ENCODE results near the gene ZMYM4.
A peak's percentile ranks its signal among the peaks of the same experiment; 100 is the strongest.

The ZMYM4 gene

GRCh38 chr1:35278886-35279554 is 10.5 kb downstream of the ZMYM4 start:
- no peak for DNase-seq

DNA sequence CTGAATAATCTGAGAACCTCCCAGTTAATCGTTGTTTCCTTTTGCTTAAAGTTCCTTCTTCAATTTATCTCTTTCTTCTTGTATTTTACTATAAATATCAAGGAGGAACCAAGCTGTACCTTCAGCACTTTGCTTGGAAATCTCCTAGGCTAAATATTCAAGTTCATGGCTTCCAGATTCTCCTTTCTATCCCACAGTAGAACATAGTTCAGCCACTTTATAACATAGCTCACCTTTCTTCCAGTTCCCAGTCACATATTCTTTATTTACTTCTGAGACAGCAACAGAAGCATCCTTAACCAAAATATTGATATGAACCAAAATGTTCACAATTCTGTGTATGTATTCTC is 11.0 kb downstream of the ZMYM4 start:
- DNase-seq = no peak

DNA sequence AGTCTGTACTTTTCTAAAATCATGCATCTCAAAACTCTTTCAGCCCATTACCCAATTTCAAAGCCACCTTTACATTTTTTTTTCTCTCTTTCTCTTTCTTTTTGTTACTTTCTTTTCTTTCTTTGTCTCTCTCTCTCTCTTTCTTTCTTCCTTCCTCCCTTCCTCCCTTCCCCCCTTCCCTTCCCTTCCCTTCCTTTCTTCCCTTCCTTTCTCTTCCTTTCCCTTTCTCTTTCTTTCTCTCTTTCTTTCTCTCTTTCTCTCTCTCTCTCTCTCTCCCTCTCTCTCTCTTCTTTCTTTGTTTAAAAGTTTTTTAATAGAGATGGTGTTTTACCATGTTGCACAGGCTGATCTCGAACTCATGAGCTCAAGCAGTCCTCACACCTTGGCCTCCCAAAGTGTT is 11.5 kb downstream of the ZMYM4 start:
- no peak for DNase-seq

DNA sequence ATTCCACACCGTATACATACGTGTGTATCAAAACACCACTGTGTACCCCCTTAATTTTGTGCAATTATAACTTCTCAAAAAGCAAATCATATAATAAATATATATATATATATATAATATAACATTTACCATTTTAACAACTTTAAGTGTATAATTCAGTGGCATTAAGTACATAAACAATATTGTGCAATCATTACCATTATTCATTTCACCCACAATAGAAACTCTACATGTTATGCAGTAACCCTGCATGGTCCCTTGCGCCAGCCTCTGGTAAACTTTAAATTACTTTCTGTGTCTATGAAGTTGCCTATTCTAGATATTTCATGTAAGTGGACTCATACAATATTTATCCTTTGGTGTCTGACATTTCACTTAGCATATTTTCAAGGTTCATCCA is 13.1 kb downstream of the ZMYM4 start:
- no peak for DNase-seq

GRCh38 chr1:35282172-35282571 is 13.7 kb downstream of the ZMYM4 start:
- no peak for DNase-seq

- no peak for DNase-seq
Measured at GRCh38 chr1:35284852-35285251, 16.3 kb downstream of the ZMYM4 start.

DNA sequence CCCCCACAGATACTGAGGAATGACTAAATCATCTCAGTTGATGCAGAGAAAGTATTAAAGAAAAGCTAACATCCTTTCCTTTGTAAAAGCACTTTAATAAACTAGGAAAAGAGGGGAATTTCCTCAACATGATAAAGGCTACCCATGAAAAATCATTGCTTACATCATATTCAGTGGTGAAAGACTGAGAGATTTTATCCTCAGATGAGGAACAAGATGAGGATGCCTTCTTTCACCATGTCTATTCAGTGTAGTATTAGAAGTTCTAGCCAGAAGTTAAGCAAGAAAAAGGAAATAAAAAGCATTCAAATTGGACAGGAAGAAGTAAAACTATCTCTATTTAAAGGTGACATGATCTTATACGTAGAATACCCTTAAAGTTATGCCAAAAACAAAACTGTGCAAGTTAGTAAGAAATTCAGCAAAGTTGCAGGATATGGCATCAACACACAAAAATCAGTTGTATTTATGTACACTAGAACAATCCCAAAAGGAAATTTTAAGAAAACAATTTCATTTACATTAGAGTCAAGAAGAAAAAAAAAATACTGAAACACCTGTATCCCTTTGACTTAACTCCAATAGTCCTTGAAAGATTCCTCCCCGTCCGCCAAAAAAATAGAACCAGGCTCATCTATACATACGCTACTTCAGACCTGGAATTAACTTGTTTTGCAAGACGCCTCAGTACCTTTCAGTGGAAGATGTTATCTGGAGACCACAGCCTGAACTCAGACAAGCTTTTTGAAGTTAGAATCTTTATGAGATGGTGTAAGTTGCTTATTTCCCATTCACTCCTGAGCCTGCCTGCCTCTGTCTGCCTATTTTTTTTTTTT is 17.5 kb downstream of the ZMYM4 start:
- peak; percentile 28 for DNase-seq

GRCh38 chr1:35287807-35288640 is 19.5 kb downstream of the ZMYM4 start:
- DNase-seq = no peak

DNA sequence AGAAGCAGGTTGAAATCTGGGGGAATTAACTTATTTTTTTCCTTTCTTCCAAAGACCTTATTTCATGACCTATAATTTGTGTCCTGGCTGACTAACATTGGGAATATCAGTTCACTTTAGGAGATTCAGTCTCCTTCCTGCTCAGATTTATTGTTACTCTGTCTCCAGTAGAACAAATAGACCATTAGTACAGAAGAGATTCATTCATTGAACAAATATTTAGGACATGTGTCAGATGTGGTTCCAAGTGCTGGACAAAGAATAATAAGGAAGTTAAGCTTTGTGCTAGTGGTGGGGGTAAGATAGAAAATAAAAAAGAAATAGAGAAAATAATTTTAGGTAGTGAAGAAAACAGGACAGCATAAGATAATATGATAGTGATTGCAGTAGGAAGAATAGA is 20.3 kb downstream of the ZMYM4 start:
- no peak for DNase-seq

- DNase-seq = no peak
Measured at GRCh38 chr1:35290452-35290851, 21.9 kb downstream of the ZMYM4 start.

- no peak for DNase-seq
Measured at GRCh38 chr1:35294809-35295208, 26.3 kb downstream of the ZMYM4 start.

DNA sequence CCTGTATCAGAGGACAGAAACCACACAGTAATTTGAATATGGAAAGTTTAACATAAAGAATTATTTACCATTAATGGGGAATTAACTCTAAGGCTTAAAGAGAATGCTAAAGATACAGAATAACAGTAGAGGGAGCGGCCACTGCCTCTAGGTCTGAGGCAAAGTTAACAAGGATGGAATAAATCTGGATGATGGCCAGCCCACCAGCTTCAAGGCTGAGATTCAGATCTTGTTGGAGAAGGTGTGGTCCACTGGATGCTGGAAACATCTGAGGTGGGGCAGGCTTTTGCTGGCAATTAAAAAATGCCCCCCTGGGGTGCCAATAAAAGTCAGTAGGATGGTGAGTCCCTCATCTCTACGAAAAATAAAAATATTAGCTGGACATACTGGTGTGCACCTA is 29.4 kb downstream of the ZMYM4 start:
- no peak for DNase-seq

DNA sequence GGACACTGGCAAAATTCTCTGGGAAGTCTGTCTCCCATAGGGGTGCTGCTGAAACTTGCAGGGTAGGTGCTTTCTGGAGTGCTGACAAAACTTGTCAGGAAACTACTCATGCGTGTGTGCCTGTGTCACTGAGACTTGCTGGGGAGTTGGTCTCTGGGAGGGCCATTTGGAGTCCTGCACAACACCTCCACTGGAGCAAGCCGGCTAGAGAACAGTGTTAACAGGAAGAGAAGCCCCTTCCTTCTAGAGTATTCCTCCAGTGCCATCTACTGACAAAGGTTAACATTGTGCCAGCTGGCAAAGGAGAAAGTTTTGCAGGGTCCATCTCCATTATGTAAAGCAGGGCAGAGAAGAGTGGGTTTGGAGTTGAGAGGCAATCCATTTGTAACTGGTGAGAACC is 30.0 kb downstream of the ZMYM4 start:
- peak; percentile 65 for DNase-seq

DNA sequence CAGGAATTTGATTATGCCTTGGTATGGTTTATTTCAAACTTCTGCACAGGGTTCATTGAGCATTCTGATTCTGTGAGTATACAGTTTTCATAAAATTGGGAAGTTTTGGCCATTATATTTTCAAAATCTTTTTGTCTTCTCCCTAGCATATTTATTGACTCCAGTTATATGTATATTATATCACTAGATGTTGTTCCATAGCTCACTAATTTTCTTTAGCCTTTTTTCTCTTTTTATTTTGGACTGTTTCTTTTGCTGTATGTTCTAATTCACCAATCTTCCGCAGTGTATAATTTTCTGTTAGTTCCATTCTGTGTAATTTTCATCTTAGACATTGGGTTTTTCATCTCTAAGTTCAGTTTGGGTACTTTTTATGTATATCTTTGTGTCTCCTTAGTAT is 31.9 kb downstream of the ZMYM4 start:
- DNase-seq = no peak

DNA sequence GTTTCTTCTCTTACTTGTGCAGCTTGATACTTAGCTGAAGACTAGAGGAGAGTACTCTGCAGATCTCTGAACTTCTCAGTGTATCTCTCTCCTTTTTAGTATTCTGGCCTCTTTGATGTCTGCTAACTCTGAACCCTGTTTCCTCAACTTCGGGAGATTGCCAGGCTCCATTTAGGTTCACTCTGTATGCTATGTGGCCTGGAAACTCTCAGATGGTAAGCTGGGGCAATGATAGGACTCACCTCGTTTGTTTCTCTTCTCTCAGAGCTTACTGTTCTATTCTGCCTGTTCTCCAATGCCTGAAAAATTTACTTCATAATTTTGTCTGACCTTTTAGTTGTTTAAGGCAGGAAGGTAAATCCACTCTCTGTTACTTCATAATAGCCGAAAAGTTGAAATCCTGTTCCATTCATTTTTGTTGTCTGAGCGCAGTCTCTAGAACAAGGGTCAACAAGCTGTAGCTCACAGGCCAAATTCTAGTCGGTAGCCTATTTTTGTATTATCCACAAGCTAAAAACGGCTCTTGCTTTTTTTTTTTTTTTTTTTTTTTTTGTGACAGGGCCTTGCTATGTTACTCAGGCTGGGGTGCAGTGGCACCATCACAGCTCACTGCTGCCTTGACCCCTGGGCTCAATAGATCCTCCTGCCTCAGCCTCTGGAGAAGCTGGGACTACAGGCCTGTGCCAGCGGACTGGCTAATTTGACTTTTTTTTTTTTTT is 33.3 kb downstream of the ZMYM4 start:
- DNase-seq = no peak

GRCh38 chr1:35305383-35305782 is 36.9 kb downstream of the ZMYM4 start:
- DNase-seq = no peak

DNA sequence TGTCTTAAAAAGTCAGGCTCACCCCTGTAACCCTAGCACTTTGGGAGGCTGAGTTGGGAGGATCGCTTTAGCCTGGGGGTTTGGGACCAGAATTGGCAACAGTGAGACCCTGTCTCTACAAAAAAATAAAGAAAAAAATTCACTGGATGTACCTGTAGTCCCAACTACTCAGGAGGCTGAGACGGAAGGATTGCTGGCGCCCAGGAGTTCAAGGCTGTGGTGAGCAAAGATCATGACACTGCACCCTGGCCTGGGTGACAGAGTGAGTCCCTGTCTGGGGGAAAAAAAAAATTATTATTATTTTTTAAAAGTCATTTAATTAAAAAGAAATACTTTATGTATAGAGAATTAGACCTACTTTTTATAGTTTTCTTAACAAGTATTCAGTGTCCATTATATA is 47.1 kb downstream of the ZMYM4 start:
- no peak for DNase-seq

- DNase-seq = no peak
Measured at GRCh38 chr1:35316264-35316663, 47.8 kb downstream of the ZMYM4 start.

DNA sequence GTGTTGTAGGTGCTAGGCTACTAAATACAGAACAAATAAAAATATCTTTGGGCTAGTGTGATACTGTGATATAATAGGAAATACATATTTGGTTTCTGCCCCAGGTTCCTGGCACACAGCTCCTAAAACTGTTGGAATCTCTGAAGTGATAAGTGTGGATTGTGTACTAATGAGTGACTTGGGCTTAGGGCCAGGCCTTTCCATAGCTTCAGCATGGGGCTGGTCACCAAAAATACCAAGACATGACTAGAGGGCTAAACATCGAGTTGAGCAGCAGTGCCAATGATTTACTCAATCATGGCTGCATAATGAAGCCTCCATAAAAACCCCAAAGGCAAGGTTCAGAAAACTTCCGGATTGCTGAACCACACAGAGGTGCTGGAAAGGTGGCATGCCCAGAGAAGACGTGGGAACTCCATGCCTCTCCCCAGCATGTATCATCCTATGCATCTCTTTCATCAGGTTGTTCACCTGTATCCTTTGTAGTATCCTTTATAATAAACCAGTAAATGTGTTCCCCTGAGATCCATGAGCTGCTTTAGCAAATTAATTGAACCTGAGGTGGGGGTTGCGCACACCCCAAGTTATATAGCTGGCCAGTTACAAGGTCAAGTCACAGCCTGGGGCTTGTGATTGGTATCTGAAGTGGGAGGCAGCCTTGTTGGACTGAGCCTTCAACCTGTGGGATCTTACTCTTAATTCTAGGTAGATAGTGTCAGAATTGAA is 51.6 kb downstream of the ZMYM4 start:
- DNase-seq = no peak

GRCh38 chr1:35320937-35321336 is 52.4 kb downstream of the ZMYM4 start:
- DNase-seq = no peak

DNA sequence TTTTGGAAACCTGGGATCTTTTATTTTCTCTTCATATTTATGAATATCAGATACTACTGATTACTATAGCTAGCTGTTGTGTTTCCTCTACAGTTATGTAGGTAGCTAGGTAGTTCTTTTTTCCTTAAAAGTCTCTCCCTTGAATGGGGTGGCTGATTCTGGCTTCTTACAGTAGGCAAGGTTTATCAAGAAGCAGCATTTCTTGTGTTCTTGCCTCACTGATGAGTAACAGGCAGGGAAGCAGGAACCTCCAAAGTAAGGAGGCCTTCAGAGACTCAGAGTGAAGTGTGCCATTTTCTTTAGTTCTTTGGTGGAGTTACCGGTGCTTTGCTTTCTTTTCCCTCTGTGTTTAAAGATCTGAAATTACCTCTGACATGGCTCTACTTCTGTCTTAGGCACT is 56.0 kb downstream of the ZMYM4 start:
- no peak for DNase-seq

DNA sequence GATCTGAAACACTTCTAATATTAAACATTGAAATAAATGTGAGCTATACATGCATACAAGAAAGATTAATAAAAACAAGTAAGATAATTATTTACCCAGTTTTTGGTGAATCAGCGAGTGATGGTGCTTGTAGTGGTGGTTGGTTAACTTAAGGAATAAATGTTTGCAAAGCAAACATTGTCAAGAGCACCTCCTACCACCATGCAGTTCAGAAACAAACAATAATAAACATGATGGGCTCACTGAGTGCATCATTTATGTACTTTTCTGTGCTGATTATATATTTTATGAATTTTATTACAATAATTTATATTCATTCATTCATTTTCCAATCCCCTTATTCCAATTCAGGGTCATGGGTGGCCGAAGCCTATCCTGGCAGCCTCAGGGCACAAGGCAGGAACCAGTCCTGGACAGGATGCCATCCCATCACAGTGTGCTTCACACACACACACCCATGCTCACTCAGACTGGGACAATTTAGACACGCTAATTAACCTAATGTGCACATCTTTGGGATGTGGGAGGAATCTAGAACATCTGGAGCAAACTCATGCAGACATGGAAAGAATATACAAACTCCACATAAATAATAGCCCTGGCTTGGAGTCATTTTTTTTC is 57.8 kb downstream of the ZMYM4 start:
- no peak for DNase-seq

Data from CD4-positive, alpha-beta T cell treated with Interleukin-17A for 1 hour (primary cell).